Activated naive CD8-positive, alpha-beta T cell treated with anti-CD3 and anti-CD28 coated beads, Interleukin-2, amount 50 U/mL, for 24 hours (primary cell): ENCODE data around the gene NCF1.
"Not testable (repeated sequence)": the region's sequence is repeated elsewhere in the genome, so short reads cannot be mapped to it uniquely, and the experiment has no call there.

Experiments used
- ATAC-seq: fragments of 150-1000 bp; cut with Tn5 transposase; one replicate; pipeline ENCODE4 v1.10.0; 2021
- DNase-seq: peaks from one replicate; pipeline ENCODE4 v3.0.0; 2021
- H3K27ac Mint-ChIP-seq: one replicate; pipeline ENCODE4 v1.8.0; 2021; ENCODE audit warnings: mild to moderate bottlenecking, mixed read lengths
- H3K27me3 Mint-ChIP-seq: one replicate; pipeline ENCODE4 v1.8.0; 2021; ENCODE audit warnings: mixed read lengths
- H3K36me3 Mint-ChIP-seq: one replicate; pipeline ENCODE4 v1.8.0; 2021; ENCODE audit warnings: low read depth, mixed read lengths
- H3K4me1 Mint-ChIP-seq: one replicate; pipeline ENCODE4 v1.8.0; 2021; ENCODE audit warnings: mixed read lengths
- H3K4me3 Mint-ChIP-seq: one replicate; pipeline ENCODE4 v1.8.0; 2021; ENCODE audit warnings: mild to moderate bottlenecking, moderate library complexity, mixed read lengths
- H3K9me3 Mint-ChIP-seq: one replicate; pipeline ENCODE4 v1.8.0; 2021; ENCODE audit warnings: mixed read lengths

The NCF1 gene

GRCh38 chr7:74766991-74767390 is 6.8 kb upstream of the NCF1 start:
- not testable (repeated sequence) for DNase-seq, H3K27ac Mint-ChIP-seq, H3K36me3 Mint-ChIP-seq, H3K4me1 Mint-ChIP-seq, H3K27me3 Mint-ChIP-seq, H3K4me3 Mint-ChIP-seq, H3K9me3 Mint-ChIP-seq
- peak; percentile 4 for ATAC-seq

GRCh38 chr7:74770062-74770461 is 3.7 kb upstream of the NCF1 start:
- not testable (repeated sequence) for H3K36me3 Mint-ChIP-seq, H3K9me3 Mint-ChIP-seq, H3K4me3 Mint-ChIP-seq, H3K27ac Mint-ChIP-seq, ATAC-seq, DNase-seq, H3K27me3 Mint-ChIP-seq, H3K4me1 Mint-ChIP-seq

DNA sequence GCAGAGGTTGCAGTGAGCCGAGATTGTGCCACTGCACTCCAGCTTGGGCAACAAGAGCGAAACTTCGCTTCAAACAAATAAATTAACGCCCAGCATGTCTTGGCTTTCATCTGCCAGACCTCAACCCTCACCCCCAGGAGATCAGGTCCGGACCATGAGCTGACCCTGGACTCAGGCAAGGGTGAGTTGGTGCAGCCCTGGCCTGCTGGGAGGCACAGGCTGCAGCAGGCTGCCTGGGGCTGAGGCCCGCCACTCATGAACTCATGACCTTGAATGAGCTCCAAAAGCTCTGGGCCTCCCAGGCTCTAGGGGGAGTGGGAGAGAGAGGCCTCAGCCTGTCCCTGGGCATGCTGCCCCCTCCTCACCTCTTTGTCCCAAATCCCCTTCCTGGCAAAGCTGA is 1.7 kb upstream of the NCF1 start:
- not testable (repeated sequence) for H3K4me1 Mint-ChIP-seq, H3K27ac Mint-ChIP-seq, H3K4me3 Mint-ChIP-seq, ATAC-seq, DNase-seq, H3K9me3 Mint-ChIP-seq, H3K27me3 Mint-ChIP-seq, H3K36me3 Mint-ChIP-seq

- peak; percentile 55 for ATAC-seq
- not testable (repeated sequence) for DNase-seq
These were observed 1.3 kb downstream of the NCF1 start for GRCh38 chr7:74775111-74775510.

GRCh38 chr7:74779053-74779452 is 5.2 kb downstream of the NCF1 start:
- not testable (repeated sequence) for DNase-seq, ATAC-seq, H3K9me3 Mint-ChIP-seq, H3K4me1 Mint-ChIP-seq, H3K4me3 Mint-ChIP-seq, H3K27ac Mint-ChIP-seq, H3K27me3 Mint-ChIP-seq, H3K36me3 Mint-ChIP-seq

More at GRCh38 chr7:74775111-74775510, 1.3 kb downstream of the NCF1 start:
- H3K4me1 Mint-ChIP-seq, H3K27me3 Mint-ChIP-seq, H3K36me3 Mint-ChIP-seq, H3K4me3 Mint-ChIP-seq, H3K27ac Mint-ChIP-seq, H3K9me3 Mint-ChIP-seq: not testable (repeated sequence)

- not testable (repeated sequence) for H3K27me3 Mint-ChIP-seq, H3K4me3 Mint-ChIP-seq, H3K9me3 Mint-ChIP-seq, ATAC-seq, DNase-seq, H3K36me3 Mint-ChIP-seq, H3K4me1 Mint-ChIP-seq, H3K27ac Mint-ChIP-seq
These were observed 7.9 kb downstream of the NCF1 start for GRCh38 chr7:74781746-74782145.

- DNase-seq, ATAC-seq, H3K4me1 Mint-ChIP-seq, H3K36me3 Mint-ChIP-seq, H3K4me3 Mint-ChIP-seq, H3K27me3 Mint-ChIP-seq, H3K9me3 Mint-ChIP-seq, H3K27ac Mint-ChIP-seq: not testable (repeated sequence)
These were observed 9.8 kb downstream of the NCF1 start for GRCh38 chr7:74783595-74783994.

DNA sequence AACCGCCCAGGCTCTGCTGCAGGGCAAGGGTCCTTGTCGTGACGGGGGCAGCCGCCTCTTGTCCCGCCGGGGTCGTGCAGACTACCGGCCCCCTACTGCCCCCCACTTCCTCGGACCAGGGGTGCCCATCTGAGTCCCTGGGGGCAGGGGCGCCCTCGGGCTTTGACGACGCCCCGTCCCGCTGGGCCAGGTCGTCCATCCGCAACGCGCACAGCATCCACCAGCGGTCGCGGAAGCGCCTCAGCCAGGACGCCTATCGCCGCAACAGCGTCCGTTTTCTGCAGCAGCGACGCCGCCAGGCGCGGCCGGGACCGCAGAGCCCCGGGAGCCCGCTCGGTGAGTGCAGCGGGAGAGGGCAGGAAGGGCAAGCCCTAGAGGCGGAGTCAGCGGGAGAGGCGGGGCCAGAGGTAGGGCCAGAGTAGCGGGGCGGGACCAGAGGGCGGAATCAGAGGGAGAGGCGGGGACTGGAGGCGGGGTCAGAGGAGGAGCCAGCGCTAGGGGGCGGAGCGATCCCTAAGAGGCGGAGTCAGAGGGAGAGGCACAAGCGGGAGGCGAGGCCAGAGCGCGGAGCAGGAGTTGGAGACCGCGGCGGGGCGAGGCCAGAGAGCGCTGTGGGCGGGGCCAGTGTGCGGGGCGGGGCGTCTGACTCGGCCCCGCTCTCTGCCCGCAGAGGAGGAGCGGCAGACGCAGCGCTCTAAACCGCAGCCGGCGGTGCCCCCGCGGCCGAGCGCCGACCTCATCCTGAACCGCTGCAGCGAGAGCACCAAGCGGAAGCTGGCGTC is 14.7 kb downstream of the NCF1 start:
- peak; percentile 96 for DNase-seq
- not testable (repeated sequence) for H3K9me3 Mint-ChIP-seq, H3K27me3 Mint-ChIP-seq, H3K36me3 Mint-ChIP-seq, H3K27ac Mint-ChIP-seq, H3K4me3 Mint-ChIP-seq, H3K4me1 Mint-ChIP-seq
- peak; percentile 95 for ATAC-seq

DNA sequence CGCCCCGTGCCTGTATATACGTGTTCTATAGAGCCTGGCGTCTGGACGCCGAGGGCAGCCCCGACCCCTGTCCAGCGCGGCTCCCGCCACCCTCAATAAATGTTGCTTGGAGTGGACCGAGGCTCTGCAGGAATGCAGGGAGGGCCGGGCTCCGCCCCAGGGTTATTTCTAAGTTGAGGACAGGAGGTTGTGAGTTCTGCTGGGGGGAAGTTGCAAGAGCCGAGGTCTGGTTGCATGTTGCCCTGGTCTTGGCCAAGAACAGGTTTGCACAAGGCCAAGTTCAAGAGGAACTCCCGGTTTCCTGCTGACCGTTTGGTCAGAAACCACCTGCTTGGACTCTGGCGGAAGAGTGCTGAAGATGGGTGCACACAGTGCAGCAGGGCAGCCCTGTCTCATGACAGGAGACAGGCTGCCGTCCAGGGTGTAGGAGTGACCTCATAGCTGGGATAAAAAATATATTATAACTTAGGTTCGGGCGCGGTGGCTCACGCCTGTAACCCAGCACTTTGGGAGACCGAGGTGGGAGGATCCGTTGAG is 15.5 kb downstream of the NCF1 start:
- not testable (repeated sequence) for H3K36me3 Mint-ChIP-seq, H3K4me3 Mint-ChIP-seq, H3K27me3 Mint-ChIP-seq, H3K9me3 Mint-ChIP-seq, H3K27ac Mint-ChIP-seq, DNase-seq, H3K4me1 Mint-ChIP-seq, ATAC-seq

GRCh38 chr7:74797848-74798622 is 24.2 kb downstream of the NCF1 start:
- H3K4me3 Mint-ChIP-seq, DNase-seq, H3K27ac Mint-ChIP-seq, H3K27me3 Mint-ChIP-seq, H3K4me1 Mint-ChIP-seq, H3K9me3 Mint-ChIP-seq, H3K36me3 Mint-ChIP-seq: not testable (repeated sequence)
- ATAC-seq, result peak; percentile 17

DNA sequence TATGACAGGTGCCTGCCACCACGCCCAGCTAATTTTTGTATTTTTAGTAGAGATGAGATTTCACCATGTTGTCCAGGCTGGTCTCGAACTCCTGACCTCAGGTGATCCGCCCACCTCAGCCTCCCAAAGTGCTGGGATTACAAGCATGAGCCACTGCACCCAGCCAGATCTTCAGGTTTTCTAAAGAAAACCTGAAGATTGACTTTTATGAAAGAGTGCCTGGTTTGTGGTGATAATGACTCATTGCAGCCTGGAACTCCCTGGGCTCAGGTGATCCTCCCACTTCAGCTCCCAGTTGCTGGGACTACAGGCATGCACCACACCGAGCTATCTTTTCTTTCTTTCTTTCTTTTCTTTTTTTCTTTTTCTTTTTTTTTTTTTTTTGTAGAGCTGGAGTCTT is 24.8 kb downstream of the NCF1 start:
- not testable (repeated sequence) for H3K4me1 Mint-ChIP-seq, DNase-seq, H3K36me3 Mint-ChIP-seq, H3K9me3 Mint-ChIP-seq, H3K4me3 Mint-ChIP-seq, H3K27ac Mint-ChIP-seq, H3K27me3 Mint-ChIP-seq
- peak; percentile 65 for ATAC-seq

DNA sequence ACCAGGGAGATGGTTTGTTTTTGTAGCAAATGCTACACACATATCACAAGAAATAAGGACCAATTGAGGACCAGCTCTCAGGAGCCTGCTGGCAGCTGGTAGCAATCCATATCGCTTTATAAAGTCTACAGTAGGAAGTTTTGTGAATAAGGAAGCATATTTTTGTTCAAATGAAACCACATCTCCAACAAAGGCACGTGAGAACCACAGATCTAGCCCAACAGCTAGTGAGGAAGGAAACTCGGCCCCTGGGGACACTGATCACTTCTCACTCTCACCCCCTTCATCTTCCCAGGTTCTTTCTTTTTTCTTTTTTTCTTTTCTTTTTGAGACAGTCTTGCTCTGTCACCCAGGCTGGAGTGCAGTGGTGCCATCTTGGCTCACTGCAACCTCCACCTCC is 42.1 kb downstream of the NCF1 start:
- ATAC-seq, H3K9me3 Mint-ChIP-seq, H3K27me3 Mint-ChIP-seq, H3K27ac Mint-ChIP-seq, H3K36me3 Mint-ChIP-seq, H3K4me1 Mint-ChIP-seq, H3K4me3 Mint-ChIP-seq, DNase-seq: not testable (repeated sequence)

- H3K9me3 Mint-ChIP-seq, H3K4me1 Mint-ChIP-seq, H3K4me3 Mint-ChIP-seq, H3K27ac Mint-ChIP-seq, DNase-seq, H3K27me3 Mint-ChIP-seq, H3K36me3 Mint-ChIP-seq: not testable (repeated sequence)
- peak; percentile 92 for ATAC-seq
These were observed 46.5 kb downstream of the NCF1 start for GRCh38 chr7:74820146-74820805.

DNA sequence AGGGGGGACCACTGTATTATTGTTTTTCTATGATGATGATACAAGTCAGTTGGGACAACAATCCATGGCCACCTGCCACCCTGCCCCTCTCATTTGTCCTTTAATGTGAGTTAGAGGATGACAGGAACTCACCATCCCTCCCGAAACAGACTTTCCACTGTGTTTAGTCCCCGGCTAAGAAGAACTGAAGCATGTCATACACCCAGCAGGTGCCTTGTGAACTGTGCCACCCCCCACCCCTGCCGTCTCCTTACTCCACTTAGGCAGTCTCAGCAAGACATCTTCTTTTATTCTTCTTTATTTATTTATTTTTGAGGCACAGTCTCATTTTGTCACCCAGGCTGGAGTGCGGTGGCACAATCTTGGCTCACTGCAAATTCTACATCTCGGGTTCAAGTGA is 47.4 kb downstream of the NCF1 start:
- H3K4me3 Mint-ChIP-seq, DNase-seq, H3K4me1 Mint-ChIP-seq, H3K36me3 Mint-ChIP-seq, H3K9me3 Mint-ChIP-seq, H3K27ac Mint-ChIP-seq, H3K27me3 Mint-ChIP-seq, ATAC-seq: not testable (repeated sequence)

GRCh38 chr7:74829959-74830358 is 56.1 kb downstream of the NCF1 start:
- H3K27me3 Mint-ChIP-seq, H3K4me1 Mint-ChIP-seq, ATAC-seq, H3K4me3 Mint-ChIP-seq, H3K36me3 Mint-ChIP-seq, H3K9me3 Mint-ChIP-seq, H3K27ac Mint-ChIP-seq, DNase-seq: not testable (repeated sequence)
